COLO668 (cell line): ENCODE data around the gene ITGA2B.
"Not testable (repeated sequence)": the region's sequence is repeated elsewhere in the genome, so short reads cannot be mapped to it uniquely, and the experiment has no call there.

ENCODE experiments used
- DNase-seq: peaks from one replicate; lab custom pipeline; 2025; ENCODE audit not compliant: unreplicated experiment; lab: John Stamatoyannopoulos, UW

ITGA2B gene

GRCh38 chr17:44394112-44394511, 4.7 kb upstream of the ITGA2B start:
- not testable (repeated sequence) for DNase-seq

DNA sequence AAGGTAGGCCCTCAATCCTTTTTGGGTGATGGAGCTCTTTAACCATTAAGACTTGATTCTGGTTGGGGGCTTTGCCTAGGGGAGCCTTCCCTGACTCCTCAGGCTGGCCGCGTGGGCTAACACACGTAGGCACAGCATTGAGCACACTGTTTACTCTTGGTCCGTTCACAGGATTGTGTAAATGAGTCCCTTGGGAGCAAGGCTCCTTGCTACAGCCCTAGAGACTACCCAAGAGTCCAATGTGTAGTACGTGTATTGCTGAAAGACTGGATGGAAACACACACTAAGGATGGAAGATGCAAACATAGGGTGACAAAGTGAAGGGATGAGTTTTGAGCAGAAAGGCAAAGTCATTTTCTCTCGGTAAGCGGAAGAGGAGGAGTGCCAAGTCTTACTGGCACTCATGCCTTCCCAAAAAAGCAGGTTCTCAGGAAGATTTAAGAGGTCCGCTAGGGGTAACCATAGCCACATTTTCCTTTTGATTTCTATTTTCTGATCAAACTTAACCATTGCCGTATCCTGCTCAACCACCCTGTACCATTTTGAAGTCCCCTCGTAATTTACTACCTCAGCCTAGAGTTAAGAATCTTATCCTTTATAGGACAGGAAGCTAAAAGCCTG, 911 bp upstream of the ITGA2B start:
- DNase-seq = no peak

GRCh38 chr17:44389723-44390202, 314 bp upstream of the ITGA2B start:
- no peak for DNase-seq

GRCh38 chr17:44387804-44388203, 1.6 kb downstream of the ITGA2B start:
- no peak for DNase-seq

DNA sequence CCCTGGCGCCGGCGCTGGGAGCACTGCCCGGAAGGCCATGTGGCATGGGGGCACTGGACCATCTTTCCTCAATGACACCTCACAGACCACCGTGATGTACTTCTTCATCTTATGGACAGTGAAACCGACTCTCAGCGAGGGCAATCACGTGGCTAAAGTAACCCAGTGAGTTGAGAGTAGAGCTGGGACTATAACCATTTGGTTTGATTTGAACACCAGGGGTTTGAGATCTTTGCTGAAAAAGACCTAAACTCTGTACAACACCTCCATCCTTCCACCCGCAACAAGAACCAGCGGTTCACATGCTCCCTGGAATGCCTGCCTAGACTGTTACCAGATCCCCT, 3.3 kb downstream of the ITGA2B start:
- no peak for DNase-seq

DNA sequence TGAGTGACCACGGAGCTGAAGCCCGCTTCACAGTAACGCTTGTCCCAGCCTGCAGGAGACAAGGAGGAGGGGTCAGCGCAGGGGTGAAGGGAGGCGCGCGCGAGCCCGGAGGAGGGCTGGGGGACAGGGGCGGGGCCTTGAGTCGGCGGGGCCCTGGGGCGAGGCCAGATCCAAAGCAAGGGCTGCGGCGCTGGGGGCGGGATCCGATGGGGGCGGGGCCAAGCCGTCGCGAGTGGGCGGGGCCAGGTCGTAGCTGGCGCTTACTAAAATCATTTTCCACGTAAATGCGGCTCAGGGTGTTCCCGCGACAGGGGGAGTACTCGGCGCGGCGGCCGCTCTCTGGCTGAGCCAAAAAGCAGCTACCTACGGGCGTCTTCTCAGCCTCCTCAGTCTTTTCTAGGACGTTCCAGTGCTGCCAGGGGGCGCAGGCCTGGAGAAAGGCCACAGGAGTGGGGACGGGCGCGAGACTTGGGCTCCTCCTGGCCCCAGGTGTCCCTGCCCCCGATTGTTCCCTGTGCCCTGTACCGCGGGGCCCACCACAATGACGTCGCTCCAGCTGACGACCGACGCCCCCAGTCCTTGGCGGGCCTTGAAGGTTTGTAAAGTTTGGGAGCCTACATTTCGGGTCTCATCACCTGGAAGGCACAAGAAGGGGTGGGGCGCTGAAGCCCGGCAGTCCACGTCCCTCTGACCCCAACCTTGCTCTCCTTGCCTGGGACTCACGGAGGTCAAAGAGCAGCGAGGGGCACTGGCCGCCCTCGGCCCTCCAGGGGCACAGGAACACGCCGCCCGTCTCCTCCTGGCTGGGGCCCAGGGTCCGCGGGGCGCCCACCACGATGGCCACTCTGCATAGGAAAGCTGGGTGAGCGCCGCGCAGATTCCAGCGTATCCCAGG, 3.9 kb downstream of the ITGA2B start:
- peak; percentile 19 for DNase-seq

- DNase-seq = no peak
Measured at GRCh38 chr17:44384823-44385286, 4.6 kb downstream of the ITGA2B start.

DNA sequence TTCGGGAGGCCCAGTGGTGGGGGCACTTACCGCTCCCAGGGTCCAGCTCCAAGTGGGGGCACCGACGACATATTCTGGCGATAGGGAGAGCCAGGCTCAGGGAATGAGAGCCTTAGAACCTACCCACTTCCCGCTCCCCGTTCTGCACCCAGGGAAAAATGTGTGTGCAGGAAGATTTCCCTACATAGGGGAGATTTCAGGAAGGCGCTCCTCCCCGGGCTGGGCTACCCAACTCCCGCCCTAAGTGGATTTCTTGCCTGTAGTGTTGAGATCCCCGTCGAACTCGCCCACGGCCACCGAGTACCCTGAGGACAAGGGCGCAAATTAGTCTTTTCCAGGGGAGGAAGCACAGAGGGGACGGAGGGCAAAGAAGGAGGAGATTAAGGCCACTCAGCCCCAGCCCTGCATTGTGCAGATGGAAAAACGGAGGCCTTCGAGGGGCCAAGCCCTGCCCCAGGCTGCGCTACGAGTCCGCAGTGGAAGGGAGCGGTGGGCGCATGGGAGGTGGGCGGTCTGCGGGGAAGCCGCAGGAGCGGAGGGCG, 5.1 kb downstream of the ITGA2B start:
- DNase-seq = no peak

- DNase-seq = no peak
Measured at GRCh38 chr17:44383861-44384260, 5.6 kb downstream of the ITGA2B start.

DNA sequence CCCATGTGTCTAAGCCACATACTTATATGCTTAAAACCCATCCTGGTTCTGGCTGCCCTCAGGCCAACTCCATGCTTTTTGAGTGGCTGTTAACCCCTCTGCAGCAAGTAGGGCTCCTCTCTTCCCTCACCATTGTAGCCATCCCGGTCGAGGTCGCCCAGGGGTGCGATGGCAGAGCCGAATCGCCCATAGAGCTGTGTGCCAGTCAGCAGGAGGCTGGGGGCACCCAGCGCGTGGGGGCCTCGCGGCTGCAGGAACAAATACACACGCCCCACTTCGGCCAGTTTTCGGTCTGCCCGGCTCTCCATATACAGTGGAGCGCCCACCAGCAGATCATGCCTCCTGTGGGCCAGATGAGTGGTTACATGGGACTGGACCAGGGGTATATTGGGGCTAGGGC, 6.1 kb downstream of the ITGA2B start:
- no peak for DNase-seq

- DNase-seq = no peak
Measured at GRCh38 chr17:44382917-44383316, 6.5 kb downstream of the ITGA2B start.

DNA sequence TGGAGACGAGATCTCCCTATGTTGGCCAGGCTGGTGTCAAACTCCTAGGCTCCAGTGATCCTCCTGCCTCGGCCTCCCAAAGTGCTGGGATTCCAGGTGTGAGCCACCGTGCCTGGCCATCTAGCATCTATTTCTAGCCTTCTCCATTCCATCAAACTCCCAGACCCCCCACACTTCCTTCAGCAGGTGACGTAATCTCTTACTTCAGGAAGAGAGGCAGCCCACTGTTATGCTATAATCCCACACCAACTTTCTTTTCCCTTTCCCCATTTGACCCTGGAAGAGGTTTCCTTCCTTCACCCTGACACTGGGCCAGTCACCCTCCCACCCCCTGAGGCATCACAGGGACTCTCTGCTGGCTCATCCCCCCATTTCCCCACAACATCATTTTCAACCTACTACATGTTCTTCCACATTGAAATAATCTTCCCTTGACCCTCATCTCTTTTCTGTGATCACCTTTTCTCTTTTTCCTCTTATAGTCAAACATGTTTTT, 7.6 kb downstream of the ITGA2B start:
- DNase-seq = no peak

- no peak for DNase-seq
Measured at GRCh38 chr17:44380767-44381166, 8.7 kb downstream of the ITGA2B start.

DNA sequence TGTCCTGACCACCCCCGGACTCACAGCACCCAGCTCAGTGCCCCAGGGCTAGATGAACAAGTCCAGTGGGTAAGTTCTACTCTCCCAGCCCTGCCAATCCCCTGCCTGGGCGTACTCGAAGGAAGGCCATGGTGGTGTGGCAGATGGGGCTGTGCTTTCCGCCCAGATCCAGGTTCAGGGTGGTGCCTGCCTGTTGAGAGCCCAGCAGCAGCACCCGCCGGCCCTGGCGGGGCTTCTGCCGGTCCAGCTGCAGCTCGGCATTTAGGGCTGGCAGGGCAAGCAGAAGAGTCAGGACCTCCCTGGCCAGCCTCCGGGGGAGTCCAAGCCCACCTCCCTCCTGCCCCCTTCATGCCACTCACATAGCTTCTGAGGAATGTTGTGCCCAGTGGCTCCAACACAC, 9.6 kb downstream of the ITGA2B start:
- DNase-seq = no peak

DNA sequence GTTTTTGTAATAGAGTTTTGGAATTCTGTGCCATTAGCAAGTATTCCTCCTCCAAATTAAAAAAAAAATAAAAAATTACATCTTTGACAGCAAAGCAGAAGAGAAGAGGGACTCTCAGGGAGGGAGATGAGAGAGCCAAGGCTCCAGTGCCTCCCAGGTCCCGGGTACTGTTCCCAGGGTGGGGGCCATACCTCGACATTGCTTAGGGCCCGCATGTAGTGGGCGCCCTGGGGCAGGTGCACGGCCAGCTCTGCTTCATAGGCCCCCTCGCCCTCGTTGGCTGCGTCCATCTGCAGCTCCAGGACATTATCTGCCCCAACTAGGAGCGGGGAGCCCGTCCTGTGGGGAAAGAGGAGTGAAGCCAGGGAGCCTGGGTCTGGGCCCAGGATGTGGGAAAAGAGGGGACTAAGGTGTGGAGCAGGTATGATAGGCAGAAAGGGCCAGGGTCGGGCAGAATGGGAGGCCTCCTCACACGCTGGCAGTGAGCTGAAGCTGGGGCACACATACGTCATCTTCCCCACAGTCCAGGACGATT, 11.2 kb downstream of the ITGA2B start:
- no peak for DNase-seq

- DNase-seq = no peak
Measured at GRCh38 chr17:44376779-44377178, 12.7 kb downstream of the ITGA2B start.

DNA sequence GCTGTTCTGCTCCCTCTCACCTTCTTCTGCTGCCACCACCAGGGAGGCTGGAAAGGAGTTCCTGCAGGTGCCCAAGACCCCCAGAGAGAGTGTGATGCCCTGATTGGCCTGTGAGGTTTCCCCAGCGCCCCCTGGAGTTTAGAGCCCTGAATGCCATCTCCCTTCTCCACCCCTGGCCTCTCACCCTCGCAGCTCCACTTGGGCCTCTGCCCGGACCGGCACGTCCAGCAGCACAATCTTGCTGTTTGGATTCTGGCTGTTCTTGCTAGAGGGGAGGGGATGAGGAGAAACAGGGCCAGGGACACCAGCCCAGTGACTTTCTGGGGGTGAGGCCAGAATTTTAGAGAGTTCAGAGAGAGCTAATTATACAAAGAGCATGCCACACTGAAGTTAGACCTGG, 13.3 kb downstream of the ITGA2B start:
- DNase-seq = peak; percentile 4

DNA sequence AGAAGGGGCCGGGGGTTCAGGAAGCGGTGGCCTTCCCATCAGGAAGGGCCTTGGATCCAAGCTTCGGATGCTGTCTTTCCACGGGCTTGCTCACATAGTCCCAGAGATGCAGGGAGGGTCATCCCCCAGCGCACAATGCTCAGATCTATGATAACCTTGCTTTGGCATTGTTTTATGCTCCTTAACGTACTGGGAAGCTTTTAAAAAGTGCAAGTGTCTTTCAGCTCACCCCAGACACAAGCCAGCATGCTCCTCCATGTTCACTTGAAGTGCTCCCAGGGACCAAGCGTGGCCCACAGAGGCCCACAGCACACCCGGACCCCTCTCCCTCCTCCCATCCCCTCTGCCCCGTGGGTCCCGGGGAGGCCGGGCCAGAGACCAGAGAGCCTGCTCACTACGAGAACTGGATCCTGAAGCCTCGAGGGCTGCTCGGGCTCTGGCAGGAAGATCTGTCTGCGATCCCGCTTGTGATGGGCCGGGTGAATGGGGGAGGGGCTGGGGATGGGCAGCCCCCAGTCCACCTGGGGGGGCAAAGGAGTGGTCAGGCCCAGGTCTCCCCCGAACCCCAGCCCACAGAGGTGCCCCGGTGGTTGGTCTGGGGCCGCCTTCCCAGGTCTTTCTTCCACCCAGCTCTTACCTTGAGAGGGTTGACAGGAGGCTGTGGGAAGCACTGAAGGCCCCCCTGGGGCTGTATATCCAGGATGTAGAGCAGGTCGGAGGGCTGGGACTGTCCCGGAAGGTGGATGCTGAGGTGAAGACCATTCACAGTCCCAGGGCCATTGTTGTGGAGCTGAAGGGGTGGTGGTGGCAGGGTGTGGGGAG, 14.0 kb downstream of the ITGA2B start:
- DNase-seq = no peak

DNA sequence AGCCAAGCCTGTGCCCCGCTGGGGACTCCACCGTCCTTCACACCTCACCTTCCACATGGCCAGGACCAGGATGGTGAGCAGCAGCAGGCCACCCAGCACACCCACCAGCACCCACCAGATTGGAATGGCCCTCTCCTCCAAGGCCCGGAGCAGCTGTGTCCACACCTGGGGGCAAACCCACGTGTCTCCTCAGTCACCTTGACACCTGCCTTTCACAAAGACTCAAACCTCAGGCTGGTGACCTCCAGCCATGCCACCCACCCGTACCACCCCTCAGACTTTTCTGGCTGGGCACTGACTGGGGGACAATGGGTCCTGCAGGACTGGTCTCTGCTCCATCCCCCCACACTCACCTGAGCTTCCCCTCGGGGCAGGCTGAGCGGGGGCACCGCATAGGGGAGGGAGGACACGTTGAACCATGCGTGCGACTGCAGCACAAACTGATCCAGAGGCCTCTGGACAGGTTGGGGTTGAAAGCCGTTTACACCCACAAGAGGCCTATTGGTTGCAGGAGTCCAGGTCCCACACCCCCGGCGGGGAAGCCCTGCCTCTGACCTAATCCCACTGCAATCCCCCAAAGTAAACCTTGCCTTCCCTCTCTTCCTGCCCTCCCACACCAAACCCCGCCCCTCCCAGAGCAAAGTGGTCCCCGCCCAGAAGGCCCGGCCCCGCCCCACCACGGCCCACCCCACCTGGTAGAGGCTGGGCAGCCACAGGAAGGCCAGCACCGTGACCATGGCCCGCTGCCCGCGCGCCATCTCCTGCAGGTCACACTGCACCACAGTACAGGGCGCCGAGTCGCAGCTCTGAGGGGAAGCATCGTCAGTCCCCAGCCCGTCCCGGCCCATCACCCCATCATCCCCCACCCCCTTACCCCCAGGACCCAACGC, 14.9 kb downstream of the ITGA2B start:
- DNase-seq = no peak

- DNase-seq = no peak
Measured at GRCh38 chr17:44372036-44372435, 17.4 kb downstream of the ITGA2B start.
